ENCODE measurements around the gene ACAA1. TPM values are rescaled to one million over a fixed set of nuclear protein-coding genes. Genes with fewer than 3 reads are reported as not detected.
A peak's percentile ranks its signal among the peaks of the same experiment; 100 is the strongest.

Gene ACAA1
- total and polyA plus RNA-seq, 9 of the 15 experiments (the other 6 are each of a cell fraction or from before 2014, with no cell fraction given) = 4.0 to 88.9 (median 57.2) TPM

DNA sequence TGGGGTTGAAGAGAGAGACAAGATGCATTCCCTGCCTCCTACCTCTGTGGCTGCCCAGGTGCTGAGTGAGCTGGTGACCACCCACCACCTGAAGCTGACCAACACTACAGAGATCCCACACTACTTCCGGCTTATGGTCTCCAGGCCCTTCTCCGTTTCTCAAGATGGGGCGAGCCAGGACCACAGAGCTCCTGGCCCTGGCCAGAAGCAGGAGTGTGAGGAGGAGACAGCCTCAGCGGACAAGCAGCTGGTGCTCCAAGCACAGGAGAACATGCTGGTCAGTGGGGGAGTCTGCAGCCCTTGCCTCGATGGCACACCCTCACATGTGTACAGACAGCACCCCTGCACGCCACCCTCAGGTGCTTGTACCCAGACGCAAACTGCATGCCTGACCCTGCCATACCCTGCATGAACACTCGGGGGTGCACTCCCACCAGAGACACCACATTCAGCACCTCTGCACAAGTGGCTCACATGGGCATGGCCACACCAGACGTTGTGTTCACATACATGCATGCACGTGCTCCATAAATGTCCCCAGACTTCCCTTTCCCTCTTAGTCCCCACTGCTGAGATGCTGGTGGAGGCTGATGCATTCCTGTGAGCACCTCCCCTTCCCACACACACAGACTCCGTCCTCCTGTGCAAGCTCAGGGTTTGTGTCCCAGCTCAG, 19.0 kb downstream of the ACAA1 start (continued):
- TF ChIP-seq, protein P1, sequence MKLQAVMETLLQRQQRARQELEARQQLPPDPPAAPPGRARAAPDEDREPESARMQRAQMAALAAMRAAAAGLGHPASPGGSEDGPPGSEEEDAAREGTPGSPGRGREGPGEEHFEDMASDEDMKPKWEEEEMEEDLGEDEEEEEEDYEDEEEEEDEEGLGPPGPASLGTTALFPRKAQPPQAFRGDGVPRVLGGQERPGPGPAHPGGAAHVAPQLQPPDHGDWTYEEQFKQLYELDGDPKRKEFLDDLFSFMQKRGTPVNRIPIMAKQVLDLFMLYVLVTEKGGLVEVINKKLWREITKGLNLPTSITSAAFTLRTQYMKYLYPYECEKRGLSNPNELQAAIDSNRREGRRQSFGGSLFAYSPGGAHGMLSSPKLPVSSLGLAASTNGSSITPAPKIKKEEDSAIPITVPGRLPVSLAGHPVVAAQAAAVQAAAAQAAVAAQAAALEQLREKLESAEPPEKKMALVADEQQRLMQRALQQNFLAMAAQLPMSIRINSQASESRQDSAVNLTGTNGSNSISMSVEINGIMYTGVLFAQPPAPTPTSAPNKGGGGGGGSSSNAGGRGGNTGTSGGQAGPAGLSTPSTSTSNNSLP (IDR thresholded peaks at IDR 0.05; ENCODE audit: borderline replicate concordance, low read depth, low read length) = no peak
- no peak for TF ChIP-seq SAFB (IDR thresholded peaks at IDR 0.05; ENCODE audit: borderline replicate concordance, low read depth, low read length)
- no peak for TF ChIP-seq RBM39 (optimal IDR thresholded peaks at IDR 0.05; ENCODE audit: low read depth, low read length)
- TF ChIP-seq HMG20B (CRISPR knock-in tag; IDR thresholded peaks at IDR 0.05) = no peak
- peak; percentile 45; the same call in 1 of the 2 replicates for TF ChIP-seq L3MBTL2 (IDR thresholded peaks at IDR 0.05)
- TF ChIP-seq, protein P2, sequence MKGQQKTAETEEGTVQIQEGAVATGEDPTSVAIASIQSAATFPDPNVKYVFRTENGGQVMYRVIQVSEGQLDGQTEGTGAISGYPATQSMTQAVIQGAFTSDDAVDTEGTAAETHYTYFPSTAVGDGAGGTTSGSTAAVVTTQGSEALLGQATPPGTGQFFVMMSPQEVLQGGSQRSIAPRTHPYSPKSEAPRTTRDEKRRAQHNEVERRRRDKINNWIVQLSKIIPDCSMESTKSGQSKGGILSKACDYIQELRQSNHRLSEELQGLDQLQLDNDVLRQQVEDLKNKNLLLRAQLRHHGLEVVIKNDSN (CRISPR knock-in tag; IDR thresholded peaks at IDR 0.05) = peak; percentile 66
- TF ChIP-seq, protein P3, sequence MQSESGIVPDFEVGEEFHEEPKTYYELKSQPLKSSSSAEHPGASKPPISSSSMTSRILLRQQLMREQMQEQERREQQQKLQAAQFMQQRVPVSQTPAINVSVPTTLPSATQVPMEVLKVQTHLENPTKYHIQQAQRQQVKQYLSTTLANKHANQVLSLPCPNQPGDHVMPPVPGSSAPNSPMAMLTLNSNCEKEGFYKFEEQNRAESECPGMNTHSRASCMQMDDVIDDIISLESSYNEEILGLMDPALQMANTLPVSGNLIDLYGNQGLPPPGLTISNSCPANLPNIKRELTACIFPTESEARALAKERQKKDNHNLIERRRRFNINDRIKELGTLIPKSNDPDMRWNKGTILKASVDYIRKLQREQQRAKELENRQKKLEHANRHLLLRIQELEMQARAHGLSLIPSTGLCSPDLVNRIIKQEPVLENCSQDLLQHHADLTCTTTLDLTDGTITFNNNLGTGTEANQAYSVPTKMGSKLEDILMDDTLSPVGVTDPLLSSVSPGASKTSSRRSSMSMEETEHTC (IDR thresholded peaks at IDR 0.05) = 0 out of 2 replicates have a peak, but pooled peaks have one; percentile 4
- no peak for TF ChIP-seq GABPB2 (CRISPR knock-in tag; conservative IDR thresholded peaks at IDR 0.05)
- TF ChIP-seq ZSCAN32 (CRISPR knock-in tag; IDR thresholded peaks at IDR 0.05) = no peak
- no peak for TF ChIP-seq ZNF830 (CRISPR knock-in tag; IDR thresholded peaks at IDR 0.05)
- no peak for TF ChIP-seq NUFIP1 (IDR thresholded peaks at IDR 0.05; ENCODE audit: partially characterized antibody)
- TF ChIP-seq TAF7 (tag; IDR thresholded peaks at IDR 0.05) = no peak
- TF ChIP-seq, protein P4, sequence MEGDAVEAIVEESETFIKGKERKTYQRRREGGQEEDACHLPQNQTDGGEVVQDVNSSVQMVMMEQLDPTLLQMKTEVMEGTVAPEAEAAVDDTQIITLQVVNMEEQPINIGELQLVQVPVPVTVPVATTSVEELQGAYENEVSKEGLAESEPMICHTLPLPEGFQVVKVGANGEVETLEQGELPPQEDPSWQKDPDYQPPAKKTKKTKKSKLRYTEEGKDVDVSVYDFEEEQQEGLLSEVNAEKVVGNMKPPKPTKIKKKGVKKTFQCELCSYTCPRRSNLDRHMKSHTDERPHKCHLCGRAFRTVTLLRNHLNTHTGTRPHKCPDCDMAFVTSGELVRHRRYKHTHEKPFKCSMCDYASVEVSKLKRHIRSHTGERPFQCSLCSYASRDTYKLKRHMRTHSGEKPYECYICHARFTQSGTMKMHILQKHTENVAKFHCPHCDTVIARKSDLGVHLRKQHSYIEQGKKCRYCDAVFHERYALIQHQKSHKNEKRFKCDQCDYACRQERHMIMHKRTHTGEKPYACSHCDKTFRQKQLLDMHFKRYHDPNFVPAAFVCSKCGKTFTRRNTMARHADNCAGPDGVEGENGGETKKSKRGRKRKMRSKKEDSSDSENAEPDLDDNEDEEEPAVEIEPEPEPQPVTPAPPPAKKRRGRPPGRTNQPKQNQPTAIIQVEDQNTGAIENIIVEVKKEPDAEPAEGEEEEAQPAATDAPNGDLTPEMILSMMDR (IDR thresholded peaks at IDR 0.05 in 2 of 3, conservative IDR thresholded peaks at IDR 0.05 in 1 of 3; ENCODE audit: insufficient read depth in 2 of 3, low read depth in 1 of 3, low read length in 3 of 3) = peak; percentile 95 to 98 (median 97)
- peak; percentile 71; the same call in 1 of the 2 replicates for TF ChIP-seq NR2C2 (CRISPR knock-in tag; IDR thresholded peaks at IDR 0.05)
- TF ChIP-seq NR2C2 (tag; IDR thresholded peaks at IDR 0.05) = no peak

All from K562 (cell line).